ENCODE measurements around the gene ETNPPL.

The ETNPPL gene

DNA sequence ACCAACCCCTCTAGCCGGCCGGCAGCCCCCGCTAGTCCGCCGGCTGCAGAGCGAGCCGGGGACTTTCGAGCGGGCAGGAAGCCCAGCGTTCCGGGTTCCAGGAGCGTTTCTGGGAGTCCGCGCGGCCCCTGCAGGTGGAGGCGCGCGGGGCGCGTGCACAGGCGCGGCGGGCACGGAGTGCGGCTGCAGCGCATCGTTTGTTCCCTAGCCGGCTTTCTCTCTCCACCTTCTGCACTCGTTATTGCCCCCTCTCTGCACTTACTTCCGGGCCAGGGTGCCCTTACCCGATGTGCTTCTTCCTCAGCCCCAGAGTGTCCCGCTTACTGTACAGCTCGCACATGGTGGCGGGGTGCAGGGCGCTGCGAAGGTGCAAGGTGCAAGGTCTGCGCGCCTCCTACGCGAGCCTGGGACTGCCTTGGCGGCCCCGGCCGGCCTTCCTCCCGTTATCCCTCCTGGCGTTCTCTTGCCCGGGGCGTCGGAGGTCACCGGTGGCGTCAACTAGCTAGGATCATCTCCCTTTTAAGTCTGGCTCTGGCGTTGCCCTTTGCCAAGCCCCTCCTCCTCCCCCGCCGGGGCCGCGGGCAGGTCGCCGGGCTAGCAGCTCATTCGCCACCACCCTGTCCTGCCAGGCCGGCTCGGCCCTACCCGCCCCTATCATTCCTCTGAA lies at the start of gene ETNPPL:
ETNPPL (minus strand) TSS at position 495 of the 667 bp plus-strand sequence; CDS start at position 340, 155 bp downstream.
- TF ChIP-seq, protein P1, sequence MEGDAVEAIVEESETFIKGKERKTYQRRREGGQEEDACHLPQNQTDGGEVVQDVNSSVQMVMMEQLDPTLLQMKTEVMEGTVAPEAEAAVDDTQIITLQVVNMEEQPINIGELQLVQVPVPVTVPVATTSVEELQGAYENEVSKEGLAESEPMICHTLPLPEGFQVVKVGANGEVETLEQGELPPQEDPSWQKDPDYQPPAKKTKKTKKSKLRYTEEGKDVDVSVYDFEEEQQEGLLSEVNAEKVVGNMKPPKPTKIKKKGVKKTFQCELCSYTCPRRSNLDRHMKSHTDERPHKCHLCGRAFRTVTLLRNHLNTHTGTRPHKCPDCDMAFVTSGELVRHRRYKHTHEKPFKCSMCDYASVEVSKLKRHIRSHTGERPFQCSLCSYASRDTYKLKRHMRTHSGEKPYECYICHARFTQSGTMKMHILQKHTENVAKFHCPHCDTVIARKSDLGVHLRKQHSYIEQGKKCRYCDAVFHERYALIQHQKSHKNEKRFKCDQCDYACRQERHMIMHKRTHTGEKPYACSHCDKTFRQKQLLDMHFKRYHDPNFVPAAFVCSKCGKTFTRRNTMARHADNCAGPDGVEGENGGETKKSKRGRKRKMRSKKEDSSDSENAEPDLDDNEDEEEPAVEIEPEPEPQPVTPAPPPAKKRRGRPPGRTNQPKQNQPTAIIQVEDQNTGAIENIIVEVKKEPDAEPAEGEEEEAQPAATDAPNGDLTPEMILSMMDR (IDR thresholded peaks at IDR 0.05; ENCODE audit: insufficient read depth, low read length, missing control alignments) = no peak
- CTCF ChIA-PET = no interaction called here
- H3K4me3 ChIP-seq (ENCODE audit: low read depth, low read length) = peak within 1 kb of the TSS; percentile 54
- POLR2A ChIA-PET = no interaction called here
- no peak for DNase-seq (ENCODE audit: low read depth, low spot score)

DNA sequence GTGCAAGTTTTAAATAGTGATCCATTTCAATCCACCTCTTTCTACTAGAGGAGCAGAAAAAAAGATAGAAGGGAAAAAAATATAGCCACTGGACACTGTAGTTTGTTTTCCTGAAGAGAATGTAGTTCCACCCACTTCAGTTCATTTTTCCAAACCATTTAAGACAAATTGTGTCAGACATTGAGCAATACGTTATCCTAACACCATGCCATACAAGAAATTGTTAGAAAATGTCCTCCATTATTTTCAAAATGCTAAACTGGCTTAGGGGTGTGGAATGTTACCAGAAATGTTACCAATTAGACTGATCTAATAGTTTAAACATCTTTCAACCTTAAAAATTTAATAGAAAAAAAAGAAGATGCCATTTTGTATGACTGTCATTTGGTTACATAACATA lies 48.6 kb upstream of the ETNPPL start:
- ChIA-PET POLR2A (no interaction called here), CTCF (no interaction called here)
- TF ChIP-seq, protein P1 (IDR thresholded peaks at IDR 0.05; ENCODE audit: insufficient read depth, low read length, missing control alignments) = no peak
- DNase-seq (ENCODE audit: low read depth, low spot score) = no peak
- H3K4me3 ChIP-seq (ENCODE audit: low read depth, low read length) = no peak overlapping the region

DNA sequence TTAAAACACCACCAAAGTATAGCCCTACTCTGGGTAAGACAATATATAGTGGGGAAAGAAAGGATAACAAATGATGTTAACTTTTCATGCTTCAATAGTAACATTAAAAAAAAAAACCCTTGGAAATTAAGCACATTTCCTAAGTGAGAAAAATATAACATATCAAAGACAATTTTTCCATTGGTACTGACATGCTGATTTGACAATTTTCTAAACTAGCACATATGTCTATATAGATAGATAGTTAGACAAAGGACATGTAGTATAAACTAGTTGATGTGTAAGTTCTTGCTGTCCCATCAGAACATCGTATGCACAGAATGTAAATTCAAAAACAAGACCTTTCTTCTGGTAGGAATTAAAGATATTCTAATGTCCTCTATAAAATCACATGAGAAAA lies 47.2 kb upstream of the ETNPPL start:
- CTCF ChIA-PET = no interaction called here
- POLR2A ChIA-PET = no interaction called here
- H3K4me3 ChIP-seq (ENCODE audit: low read depth, low read length) = no peak overlapping the region
- no peak for DNase-seq (ENCODE audit: low read depth, low spot score)
- TF ChIP-seq, protein P1 (IDR thresholded peaks at IDR 0.05; ENCODE audit: insufficient read depth, low read length, missing control alignments) = no peak

DNA sequence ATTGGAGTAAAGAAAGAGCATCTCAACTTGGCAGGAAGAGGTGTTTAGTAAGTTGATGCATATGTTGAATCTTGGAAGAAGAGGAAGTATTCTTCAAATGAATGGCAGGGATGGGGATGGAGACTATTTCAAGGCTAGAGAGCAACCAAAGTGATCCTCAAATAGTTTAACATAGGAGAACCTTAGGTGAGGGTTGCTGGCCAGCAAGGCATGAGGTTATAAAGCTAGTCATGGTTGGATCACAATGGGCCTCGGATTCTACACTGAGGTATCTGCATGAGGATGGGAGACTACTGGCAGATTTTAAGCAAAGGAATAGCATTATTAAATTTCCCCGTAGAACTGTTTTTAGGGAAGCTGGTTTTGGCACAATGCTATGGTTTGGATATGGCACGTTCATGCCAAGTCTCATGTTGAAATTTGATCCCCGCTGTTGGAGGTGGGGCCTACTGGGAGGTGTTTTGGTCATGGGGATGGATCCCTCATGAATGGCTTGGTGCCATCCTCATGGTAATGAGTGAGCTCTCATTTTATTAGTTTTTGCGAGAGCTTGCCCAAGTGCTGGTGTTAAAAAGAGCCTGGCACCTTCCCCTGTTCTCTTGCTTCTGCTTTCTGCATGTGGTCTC lies 41.9 kb upstream of the ETNPPL start:
- ChIA-PET POLR2A (interaction anchor here (1.0 kb wide), 1 partner anchor 11 kb away, joined by 3 read pairs; no protein-coding TSS in a partner anchor), CTCF (no interaction called here)
- no peak for DNase-seq (ENCODE audit: low read depth, low spot score)
- no peak overlapping the region for H3K4me3 ChIP-seq (ENCODE audit: low read depth, low read length)
- TF ChIP-seq, protein P1 (IDR thresholded peaks at IDR 0.05; ENCODE audit: insufficient read depth, low read length, missing control alignments) = no peak

DNA sequence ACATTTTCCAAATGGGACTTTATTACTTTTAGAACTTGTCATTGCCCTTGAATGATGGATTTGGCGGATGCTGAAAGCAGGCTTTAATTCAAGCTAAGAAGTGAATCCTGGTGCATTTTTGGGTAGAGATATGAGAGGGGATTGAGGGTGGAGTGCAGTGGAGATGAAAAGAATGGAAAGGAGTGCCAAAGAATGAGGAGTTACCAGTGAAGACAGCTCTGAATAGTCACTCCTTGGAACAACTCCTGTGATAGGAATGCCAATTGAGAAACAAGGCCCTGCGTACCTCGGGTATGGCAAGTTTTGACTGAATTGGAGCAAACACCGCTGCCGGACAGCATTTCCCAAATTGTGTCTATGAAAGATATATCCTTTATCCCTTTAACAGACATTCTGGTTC lies 36.5 kb upstream of the ETNPPL start:
- TF ChIP-seq, protein P1 (IDR thresholded peaks at IDR 0.05; ENCODE audit: insufficient read depth, low read length, missing control alignments) = no peak
- ChIA-PET CTCF (no interaction called here), POLR2A (no interaction called here)
- H3K4me3 ChIP-seq (ENCODE audit: low read depth, low read length) = no peak overlapping the region
- DNase-seq (ENCODE audit: low read depth, low spot score) = no peak

DNA sequence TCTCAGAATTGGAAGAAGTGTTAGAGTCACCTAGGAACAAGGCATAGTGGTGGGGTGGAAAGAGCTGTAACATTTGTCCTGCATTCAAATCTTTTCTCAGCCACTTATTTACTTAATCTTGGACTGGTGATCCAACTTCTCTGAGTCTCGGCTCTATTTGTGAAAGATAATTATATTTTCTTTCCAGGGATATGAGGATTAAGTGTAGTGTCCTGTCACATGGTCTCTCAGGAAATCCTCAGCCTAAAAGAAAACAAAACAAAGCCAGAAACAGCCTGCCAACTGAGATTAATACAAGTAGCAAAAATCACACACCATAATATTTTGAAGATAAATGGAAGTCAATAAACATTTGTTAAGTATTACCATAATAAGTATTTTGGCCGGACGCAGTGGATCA lies 33.3 kb upstream of the ETNPPL start:
- no peak for DNase-seq (ENCODE audit: low read depth, low spot score)
- POLR2A ChIA-PET = no interaction called here
- TF ChIP-seq, protein P1 (IDR thresholded peaks at IDR 0.05; ENCODE audit: insufficient read depth, low read length, missing control alignments) = no peak
- no peak overlapping the region for H3K4me3 ChIP-seq (ENCODE audit: low read depth, low read length)
- CTCF ChIA-PET = no interaction called here
